Stimulated activated CD8-positive, alpha-beta memory T cell treated with anti-CD3 and anti-CD28 coated beads, Interleukin-7, amount 100 ng/mL, for 4 hours (primary cell): ENCODE results near the gene BOK.
"Not testable (repeated sequence)": the region's sequence is repeated elsewhere in the genome, so short reads cannot be mapped to it uniquely, and the experiment has no call there.

ENCODE experiments used
- DNase-seq, 2 donors: peaks; one replicate each; pipeline ENCODE4 v3.0.0-alpha.2; 2020; ENCODE audit warnings: low read depth in 2 of 2

Gene BOK, protein sequence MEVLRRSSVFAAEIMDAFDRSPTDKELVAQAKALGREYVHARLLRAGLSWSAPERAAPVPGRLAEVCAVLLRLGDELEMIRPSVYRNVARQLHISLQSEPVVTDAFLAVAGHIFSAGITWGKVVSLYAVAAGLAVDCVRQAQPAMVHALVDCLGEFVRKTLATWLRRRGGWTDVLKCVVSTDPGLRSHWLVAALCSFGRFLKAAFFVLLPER

DNA sequence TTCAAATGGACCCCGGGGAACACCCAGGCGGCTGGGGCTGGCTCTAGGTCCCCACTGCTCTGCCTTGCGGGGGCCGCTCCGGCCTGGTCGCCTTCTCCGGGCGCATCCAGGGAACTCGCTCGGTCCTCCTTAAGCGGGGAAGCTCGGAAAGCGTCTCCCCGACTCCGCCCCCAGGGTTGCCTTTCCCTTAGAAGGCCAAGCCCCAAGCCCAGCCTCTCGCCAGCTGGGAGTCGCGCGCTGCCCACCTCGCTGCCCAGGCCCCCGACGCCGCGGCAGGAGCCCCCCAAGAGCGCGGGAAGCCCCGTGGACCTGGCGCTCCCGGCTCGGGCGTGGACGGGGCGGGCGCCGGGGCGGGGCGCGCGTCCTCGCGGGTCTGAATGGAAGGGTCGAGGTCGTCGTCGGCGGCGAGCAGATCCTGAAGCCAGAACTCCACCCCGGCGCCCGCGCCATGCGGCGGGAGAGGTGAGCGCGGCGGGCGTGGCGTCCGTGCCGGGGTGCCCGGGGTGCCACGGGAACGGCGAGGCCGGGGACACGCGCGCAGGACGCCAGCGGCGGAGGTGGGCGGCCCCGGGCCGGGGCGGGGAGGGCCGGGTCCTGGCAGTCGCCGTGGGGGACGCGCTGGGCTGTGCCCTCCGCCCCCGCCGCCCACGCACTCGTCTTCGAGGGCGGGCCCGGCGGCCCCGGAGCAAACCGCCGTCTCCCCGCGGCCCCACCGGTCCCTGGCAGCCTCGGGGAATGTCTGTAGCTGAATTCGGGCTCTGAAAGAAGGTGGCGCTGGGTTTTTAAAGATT, at the start of gene BOK:
Gene BOK (plus strand): TSS at position 214 of the 791 bp plus-strand sequence. CDS start 739 bp downstream, outside the sequence.
- DNase-seq: peak in 1 of 2 donors; percentile 34

DNA sequence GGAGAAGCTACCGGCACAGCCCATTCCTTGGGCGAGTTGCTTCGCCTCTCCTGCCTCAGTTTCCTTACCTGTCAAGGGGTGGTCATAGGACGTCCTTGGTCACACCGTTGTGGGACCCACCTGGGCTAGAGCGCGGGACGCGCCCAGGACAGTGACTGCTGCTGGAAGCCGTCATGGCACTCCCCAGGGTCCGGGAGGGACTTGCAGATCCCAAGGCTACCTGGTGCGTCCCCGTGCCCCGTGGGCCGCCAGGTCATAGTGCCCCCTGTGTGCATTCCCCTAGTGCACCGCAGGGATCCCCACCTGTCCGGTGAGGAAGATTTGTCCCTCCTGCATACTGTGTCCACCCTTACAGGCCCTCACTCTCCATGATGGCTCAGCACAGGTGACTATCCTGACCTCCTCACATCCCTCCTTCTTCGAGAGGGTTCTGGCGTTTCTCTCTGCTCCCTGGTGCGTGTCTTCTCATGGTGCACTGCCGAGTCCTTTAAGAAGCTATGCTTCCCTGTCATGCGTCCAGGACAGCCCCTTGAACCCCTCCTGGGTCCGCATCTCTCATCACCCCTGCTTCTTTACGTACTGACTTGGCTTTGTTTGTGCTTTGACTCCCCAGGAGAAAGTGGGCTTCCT, 49.3 kb upstream of the BOK start:
- no peak for DNase-seq

DNA sequence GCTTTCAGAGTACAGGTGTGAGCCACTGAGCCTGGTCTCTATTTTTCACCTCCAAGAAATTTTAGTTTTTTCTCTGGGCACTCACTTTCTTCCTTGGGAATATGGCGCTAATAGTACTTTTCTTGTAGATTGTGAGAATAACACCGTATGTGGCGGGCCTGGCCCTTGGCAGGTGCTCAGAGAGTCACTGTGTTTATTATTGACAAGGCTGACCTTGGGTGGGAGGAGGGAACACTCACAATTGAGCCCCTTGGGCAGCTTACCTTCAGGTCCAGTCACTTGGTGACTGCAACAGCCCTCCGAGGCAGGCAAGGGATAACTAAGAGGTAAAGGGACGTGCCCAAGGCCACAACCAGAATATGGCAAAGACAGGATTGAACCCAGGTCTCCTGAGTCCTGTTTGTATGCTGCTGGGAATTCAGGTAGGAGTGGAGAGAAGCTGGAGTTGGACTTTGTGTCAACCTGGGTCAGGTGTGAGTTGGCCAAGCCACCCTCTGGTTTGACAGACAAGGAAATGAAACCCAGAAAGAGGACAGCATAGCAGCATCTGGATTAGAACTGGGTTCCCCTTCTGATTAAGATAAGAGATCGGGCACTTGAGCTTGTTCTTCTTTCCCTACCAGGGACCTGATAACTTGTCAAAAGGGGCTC, 47.3 kb upstream of the BOK start:
- DNase-seq: no peak

DNA sequence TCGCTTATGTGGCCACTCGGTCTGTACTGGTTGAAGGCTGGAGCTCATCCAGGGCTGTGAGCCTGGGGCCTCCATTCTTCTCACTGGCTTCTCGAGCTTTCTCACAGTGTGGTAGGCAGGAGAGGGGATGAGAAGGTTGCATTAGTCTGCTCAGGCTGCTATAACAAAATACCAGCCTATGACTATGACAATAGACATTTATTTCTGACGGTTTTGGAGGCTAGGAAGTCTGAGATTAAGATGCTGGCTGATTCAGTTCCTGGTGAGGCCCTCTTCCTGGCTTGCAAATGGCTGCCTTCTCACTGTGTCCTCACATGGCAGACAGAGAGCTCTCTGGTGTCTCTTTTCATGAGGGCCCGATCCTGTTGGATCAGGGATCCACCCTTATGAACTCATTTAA, 44.0 kb upstream of the BOK start:
- DNase-seq: no peak

DNA sequence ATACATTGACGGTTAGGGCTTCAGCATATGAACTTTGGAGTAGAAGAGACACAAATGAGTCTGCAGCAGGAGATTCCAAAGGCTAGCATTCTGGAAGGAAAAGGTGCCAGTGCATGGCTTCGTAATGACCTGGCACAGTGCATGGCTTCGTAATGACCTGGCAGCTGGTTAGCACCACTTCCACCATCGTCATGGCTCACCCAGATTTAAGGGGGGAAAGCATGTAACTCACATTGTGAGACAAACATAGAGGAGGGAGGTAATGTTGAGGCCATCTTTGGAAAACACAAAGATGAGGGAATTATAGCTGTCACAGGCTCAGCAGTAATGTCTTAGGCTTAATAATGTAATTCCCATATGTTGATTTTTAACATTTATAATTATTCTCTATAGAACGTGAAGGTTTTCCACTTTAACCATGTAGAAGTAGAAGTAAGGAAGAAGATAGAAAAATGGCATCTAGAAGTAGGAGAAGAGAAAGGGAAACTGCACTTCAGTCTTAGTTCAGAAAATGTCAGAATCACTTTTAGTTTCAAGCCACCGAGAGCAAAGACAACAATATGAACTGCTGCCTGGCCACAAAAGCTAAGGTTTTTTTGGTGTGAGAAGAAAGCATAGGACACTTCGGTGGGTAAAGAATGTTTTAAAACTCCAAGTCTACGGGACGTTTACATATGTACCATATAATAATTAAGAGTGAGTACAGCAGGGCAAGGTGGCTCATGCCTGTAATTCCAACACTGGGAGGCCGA, 43.4 kb upstream of the BOK start:
- DNase-seq: no peak

DNA sequence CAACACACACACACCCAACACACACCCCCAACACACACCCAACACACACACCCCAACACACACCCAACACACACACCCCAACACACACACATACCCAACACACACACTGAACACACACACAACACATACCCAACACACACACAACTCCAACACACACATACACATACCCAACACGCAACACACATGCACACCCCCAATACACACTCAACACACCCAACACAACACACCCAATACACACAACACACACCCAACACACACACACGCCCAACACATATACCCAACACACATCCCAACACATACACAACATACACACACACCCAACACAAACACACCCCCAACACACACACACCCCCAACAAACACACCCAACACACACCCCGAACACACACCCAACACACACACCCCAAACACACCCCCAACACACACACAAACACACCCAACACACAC, 42.0 kb upstream of the BOK start:
- no peak for DNase-seq

DNA sequence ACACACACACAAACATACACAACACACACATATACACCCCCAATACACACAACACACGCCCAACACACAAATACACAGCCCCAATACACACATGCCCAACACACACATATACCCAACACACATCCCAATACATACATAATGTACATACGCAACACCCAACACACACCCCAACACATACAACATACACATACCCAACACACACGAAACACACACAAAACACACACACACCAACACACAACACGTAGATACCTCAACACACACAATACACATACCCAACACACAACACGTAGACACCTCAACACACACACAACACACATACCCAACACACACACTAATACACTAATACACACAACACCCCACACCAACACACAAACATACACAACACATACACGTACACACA, 41.2 kb upstream of the BOK start:
- no peak for DNase-seq

DNA sequence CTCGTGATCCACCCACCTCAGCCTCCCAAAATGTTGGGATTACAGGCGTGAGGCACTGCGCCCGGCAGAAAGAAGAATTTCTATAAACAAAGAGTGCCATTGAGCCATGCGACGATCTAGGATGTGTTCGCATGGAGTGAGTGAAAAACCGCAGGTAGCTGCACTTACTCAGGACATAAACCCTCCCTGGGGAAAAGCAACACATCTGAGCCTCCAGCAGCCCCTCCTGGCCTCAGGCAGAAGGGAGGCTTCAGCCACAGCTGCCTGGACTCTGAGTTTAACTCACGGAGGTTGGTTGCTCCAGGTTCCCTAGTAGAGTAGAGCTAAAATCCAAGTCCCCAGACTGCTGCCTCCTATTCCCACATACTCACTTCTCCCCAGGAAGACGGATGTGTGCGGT, 38.9 kb upstream of the BOK start:
- DNase-seq: no peak

DNA sequence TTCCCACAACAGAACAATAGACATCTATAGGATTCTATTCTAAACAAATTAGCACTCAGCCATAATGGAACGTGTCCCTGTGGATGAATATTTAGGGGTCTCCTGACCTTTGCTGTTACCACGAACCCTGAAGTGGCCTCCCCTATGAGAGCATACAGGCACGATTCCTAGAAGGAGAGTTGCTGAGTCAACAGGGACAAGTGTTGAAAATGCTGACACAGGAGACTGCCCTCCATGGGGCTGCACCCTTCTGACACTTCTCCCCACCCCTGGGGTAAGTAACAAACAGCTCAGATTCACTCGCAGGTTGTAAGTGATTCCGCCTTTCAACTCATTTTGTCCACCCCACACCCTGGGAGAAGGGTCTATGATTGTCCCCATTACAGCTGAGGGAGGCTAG, 36.1 kb upstream of the BOK start:
- no peak for DNase-seq

DNA sequence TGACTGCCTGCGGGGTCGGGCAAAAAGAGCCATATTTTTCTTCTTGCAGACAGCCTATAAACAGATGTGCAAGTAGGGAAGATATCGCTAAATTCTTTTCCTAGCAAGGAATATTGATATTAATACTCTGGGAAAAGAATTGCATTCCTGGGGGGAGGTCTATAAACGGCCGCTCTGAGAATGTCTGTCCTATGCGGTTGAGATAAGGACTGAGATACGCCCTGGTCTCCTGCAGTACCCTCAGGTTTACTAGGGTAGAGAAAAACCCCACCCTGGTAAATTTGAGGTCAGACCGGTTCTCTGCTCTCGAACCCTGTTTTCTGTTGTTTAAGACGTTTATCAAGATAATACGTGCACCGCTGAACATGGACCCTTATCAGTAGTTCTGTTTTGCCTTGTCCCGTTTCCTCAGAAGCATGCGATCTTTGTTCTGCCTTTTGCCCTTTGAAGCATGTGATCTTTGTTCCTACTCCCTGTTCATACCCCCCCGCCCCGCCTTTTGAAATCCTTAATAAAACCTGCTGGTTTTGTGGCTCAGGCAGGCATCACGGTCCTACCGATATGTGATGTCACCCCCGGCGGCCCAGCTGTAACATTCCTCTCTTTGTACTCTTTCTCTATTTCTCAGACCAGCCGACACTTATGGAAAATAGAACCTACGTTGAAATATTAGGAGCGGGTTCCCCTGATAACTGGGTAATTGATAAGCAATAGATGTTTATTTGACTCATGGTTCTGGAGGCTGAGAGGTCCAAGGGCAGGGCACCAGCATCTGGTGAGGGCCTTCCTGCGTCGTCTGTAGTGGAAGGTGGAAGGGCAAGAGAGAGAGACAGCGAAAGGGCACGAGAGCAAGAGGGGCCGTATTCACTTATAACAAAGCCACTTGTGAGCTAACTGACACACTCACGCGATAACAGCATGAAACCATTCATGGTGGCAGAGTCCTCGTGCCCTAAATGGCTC, 32.4 kb upstream of the BOK start:
- not testable (repeated sequence) for DNase-seq

DNA sequence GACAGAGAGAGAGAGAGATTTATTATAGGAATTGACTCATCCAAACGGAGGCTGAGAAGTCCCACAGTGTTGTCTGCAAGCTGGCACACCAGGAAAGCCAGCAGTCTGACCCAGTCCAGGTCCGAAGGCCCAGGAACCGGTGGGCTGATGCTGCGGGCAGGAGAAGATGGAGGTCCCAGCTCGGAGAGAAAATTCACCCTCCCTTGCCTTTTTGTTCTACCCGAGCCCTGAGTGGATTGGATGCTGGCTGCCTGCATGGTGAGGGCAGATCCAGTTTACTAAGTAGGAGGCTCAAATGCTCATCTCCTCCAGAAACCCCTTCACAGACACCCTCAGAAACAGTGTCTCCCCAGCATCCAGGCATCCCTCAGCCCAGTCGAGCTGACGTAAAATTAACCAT, 28.0 kb upstream of the BOK start:
- DNase-seq: no peak

DNA sequence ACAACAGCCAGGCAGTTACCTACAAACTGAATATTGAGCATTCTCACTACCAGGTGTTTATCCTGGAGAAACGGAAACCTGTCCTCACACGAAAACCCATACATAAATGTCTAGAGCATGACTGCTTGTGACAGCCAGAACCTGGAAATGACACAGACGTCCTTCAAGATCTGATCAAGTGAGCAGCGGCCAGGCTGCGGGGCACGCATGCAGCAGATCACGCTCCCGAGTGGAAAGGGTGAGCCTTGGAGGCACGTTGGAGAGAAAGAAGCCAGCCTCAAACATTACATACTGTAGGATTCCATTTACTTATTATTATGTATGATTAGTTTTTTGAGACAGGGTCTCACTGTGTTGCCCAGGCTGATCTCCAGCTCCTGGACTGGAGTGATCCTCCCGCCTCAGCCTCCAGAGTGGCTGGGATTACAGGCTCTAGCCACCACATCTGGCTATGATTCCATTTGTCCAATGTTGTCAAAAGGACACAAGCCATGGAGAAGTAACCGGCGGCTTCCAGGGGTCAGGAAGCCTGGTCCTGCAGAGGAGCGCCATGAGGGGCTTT, 27.3 kb upstream of the BOK start:
- DNase-seq: no peak

DNA sequence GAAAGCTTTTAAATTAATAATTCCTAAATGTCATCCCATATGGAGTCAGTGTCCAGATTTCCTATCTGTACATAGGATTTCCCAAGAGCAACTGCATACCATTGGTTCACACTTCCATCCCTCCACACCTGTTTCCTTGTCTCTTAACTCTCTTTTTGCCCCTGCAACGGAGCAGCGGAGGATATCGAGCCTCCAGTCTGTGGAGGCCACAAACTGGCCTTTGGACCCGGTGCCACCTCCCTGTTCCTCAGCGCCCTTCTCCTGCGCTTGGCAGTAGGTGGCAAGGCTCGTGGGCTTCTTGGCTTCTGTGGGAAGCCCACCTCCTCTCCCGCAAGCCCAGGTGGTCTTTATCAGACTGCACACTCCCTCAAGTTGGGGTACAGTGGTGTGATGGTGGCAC, 26.4 kb upstream of the BOK start:
- no peak for DNase-seq

DNA sequence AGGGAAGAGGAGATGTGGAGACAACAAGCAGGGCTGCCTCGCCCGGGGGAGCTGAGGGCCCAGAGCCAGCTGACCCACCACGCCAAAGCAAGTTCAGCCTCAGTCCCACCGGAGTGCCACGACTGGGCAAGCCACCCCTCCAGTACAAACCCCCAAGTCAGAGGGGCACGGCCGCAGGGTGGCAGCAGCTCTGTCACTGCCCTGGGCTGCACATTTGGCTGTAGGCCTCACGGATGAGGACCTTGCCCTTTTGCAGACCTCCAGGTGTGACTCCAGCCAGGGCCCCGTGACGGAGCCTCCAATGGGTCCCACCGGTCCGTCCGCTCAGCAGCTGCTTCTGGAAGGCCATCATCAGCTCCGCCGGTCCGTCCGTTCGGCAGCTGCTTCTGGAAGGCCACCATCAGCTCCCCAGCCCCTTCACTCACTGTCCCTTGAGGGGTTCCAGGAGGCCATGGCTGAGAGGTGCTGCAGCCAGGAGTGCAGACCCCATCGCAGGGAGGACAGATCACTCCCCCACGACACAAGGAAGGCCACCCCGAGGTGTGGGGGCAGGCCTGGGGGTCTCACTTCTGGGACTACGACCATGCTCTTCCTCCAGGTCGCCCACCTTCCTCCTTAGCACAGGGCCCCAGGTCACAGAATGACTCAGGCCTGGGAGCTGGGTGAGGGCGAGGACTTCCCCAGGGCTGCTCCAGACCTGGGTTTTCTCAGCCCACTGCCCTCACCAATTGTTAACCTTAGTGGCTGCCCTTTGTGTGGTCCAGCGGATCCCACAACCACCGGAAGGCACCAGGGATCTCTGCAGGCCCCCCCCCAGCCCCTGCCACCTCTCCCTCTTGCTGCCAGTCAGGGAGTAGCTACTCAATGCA, 25.6 kb upstream of the BOK start:
- no peak for DNase-seq

DNA sequence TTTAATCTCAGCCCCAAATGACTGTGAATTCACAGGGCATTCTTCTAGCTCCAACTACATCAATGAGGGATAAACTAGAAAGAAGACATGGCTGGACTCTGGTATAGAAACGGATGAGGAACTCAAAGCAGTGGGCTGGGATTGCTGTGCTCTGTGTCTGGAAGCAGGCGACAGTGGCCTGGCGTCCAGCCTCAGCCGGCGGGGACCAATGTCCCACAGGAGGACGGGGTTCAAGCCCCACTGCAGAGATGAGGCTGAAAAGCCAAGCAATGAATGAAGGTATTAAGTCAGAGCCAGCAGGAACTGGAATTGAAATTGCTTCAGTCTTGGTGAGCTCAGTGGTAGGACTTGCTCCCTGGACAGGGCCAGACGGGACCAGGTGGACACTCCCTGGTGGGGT, 24.3 kb upstream of the BOK start:
- no peak for DNase-seq

DNA sequence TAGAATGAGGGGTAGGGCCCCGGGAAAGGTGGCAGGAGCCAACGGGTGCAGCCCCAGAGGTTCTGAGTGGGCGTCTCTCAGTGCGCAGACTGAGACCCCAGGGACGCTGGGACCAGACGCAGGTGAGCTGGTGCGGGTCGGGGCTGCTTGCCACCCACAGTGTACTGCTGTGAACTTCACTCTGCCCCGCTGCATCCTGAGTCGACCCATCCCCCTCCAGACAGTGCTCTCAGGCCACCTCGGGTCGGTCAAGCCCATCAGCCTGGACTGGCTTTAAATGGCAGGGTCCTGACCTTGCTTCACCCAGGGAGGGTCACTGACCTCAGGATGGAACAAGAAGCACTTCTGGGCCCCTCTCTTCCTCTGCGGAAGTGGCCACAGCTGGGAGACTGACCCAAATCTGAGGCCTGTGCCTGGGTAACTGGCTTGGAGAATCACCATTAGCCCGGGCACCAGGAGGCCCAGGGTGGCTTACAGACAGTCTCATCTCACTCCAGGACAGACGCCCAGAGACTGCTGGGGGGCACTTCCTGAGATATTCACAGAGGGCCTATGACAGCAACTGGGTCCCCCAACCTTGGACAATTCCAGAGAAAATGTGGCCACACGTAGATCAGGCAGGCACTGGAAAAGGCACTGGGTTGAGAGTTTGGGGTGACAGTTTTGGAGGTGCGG, 23.7 kb upstream of the BOK start:
- DNase-seq: no peak

DNA sequence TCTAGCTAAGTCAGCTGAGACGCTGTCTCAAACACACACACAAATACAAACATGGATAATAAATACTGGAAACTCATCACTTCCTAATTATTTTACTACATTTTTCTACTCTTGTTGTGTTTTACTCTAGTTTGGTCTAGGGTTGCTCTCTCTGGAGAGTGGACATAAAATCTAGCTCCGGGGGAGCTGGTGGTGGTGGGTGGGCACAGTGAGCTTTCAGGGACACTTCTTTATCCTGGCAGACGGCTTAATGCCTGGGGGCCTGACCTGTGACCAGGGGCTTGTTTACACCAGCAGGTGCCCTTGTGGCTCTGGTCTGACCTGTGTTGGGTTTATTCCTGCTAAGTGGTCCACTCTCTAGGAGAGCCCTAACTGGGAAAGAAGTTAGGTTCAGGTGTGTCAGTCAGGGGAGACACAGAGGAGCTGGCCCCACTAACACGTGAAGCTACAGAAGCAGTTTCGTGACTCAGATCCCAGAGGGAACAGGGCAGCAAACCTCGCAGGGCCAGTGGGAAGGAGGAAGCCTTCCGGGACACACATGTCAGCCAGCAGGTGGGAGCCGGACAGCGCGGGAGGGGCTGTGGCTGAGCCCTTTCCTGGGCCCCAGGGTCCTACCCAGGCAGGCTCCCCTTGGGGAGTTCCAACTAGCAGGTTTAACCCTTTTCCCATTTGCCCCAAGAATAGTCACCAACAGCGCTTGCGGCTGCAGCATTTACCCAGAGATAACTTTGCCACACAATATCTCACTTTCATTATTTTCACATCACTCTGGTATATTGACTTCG, 22.5 kb upstream of the BOK start:
- DNase-seq: no peak
